GM12878 (cell line): ENCODE data around the gene VASH1. TPM values are rescaled to one million over a fixed set of nuclear protein-coding genes. Genes with fewer than 3 reads are reported as not detected.

ENCODE experiments used
- ATAC-seq: fragments of 200-7000 bp; cut with Tn5 transposase; 3 replicates; pipeline ENCODE4 v1.9.1; 2020; ENCODE audit warnings: mild to moderate bottlenecking, moderate library complexity
- BruUV-seq: library from RNA; stranded (reverse); fragments of 400-500 nt; replicated peaks from 2 replicates; lab custom pipeline; 2021; lab: Mats Ljungman, UMichigan
- CTCF ChIA-PET: fragments of 300-600 bp; sonication (Branson Sonifier 250); formaldehyde crosslinking; extraction: SDS; loops from one replicate; lab custom pipeline; 2021; ENCODE audit warnings: inconsistent platforms; lab: Yijun Ruan, JAX
- POLR2A ChIA-PET: fragments of 350-600 bp; formaldehyde crosslinking; extraction: SDS; loops from one replicate; lab custom pipeline; 2021; ENCODE audit warnings: inconsistent platforms; lab: Charles Lee
- RAD21 ChIA-PET: fragments of 300-600 bp; sonication (Branson Sonifier 250); formaldehyde crosslinking; loops from one replicate; lab custom pipeline; 2023; ENCODE audit warnings: antibody characterized with exemption; ENCODE audit not compliant: unreplicated experiment; lab: Charles Lee
- SMC1A ChIA-PET: fragments of 300-600 bp; sonication (Branson Sonifier 250); formaldehyde crosslinking; loops from one replicate; lab custom pipeline; 2023; ENCODE audit not compliant: unreplicated experiment, uncharacterized antibody; lab: Charles Lee
- DNase-seq: peaks from one replicate; pipeline ENCODE4 v3.0.0-alpha.2; 2011; ENCODE audit warnings: low read depth, low spot score
- FAIRE-seq: peaks from 3 replicates; lab custom pipeline; 2011; peaks lifted over from hg19 to GRCh38; lab: Jason Lieb, UNC
- H2AFZ ChIP-seq: 2 replicates; pipeline ENCODE4 v1.6.0; 2011; ENCODE audit warnings: low read depth, low read length, control low read depth; ENCODE audit not compliant: control insufficient read depth
- H3K27ac ChIP-seq: 2 replicates; pipeline ENCODE4 v1.5.1; 2011; ENCODE audit warnings: control low read depth; ENCODE audit not compliant: control insufficient read depth, insufficient read depth
- H3K27me3 ChIP-seq, 2 experiments: replicated peaks in 1 of 2; 2 replicates each; pipeline versions ENCODE4 v1.6.0 to v1.6.1; 2011; ENCODE audit warnings: low read length in 1 of 2; ENCODE audit not compliant: control insufficient read depth in 2 of 2, insufficient read depth in 2 of 2
- H3K36me3 ChIP-seq, 2 experiments: 2 replicates each; pipeline ENCODE4 v1.5.1; 2011; ENCODE audit warnings: low read length in 1 of 2; ENCODE audit not compliant: control insufficient read depth in 2 of 2, insufficient read depth in 2 of 2
- H3K4me1 ChIP-seq: 2 replicates; pipeline ENCODE4 v1.6.1; 2011; ENCODE audit warnings: mild to moderate bottlenecking, low read length, moderate library complexity, mixed read lengths; ENCODE audit not compliant: control insufficient read depth, insufficient read depth
- H3K4me2 ChIP-seq: 2 replicates; pipeline ENCODE4 v1.6.0; 2011; ENCODE audit warnings: control low read depth; ENCODE audit not compliant: control insufficient read depth, insufficient read depth
- H3K4me3 ChIP-seq: fragments of 200-600 bp; sonication (generic); 2 replicates; pipeline ENCODE4 v1.5.1; 2016
- H3K79me2 ChIP-seq: 2 replicates; pipeline ENCODE4 v1.6.0; 2011; ENCODE audit warnings: low read length; ENCODE audit not compliant: control insufficient read depth, insufficient read depth
- H3K9ac ChIP-seq: 2 replicates; pipeline ENCODE4 v1.8.0; 2011; ENCODE audit warnings: low read length, control low read depth, mixed read lengths; ENCODE audit not compliant: control insufficient read depth, insufficient read depth
- H3K9me3 ChIP-seq: replicated peaks from 3 replicates; pipeline ENCODE4 v1.5.1; 2011; ENCODE audit warnings: mild to moderate bottlenecking, low read length; ENCODE audit not compliant: control insufficient read depth, insufficient read depth
- H4K20me1 ChIP-seq: 2 replicates; pipeline ENCODE4 v1.6.0; 2011; ENCODE audit not compliant: control insufficient read depth, insufficient read depth
- BMI1 ChIP-seq: fragments of 450-650 bp; IDR thresholded peaks from 2 replicates; pipeline ENCODE4 v1.6.1; 2016; ENCODE audit warnings: mild to moderate bottlenecking, moderate library complexity, borderline replicate concordance
- CHD2 ChIP-seq: IDR thresholded peaks from 2 replicates; pipeline ENCODE4 v1.6.1; 2011; ENCODE audit warnings: low read depth, low read length, improper control_type of control experiment, borderline replicate concordance
- EED ChIP-seq: sonication (generic); IDR thresholded peaks from 2 replicates; pipeline ENCODE4 v1.6.1; 2016; ENCODE audit warnings: antibody characterized with exemption, low read depth
- HDAC6 ChIP-seq: fragments of 200-600 bp; sonication (generic); IDR thresholded peaks from one replicate; pipeline ENCODE4 v1.8.0; 2017; ENCODE audit warnings: antibody characterized with exemption; ENCODE audit not compliant: unreplicated experiment
- MXI1 ChIP-seq: fragments of 150-350 bp; IDR thresholded peaks from 2 replicates; pipeline ENCODE4 v1.6.1; 2011; ENCODE audit warnings: low read depth, mild to moderate bottlenecking, inconsistent platforms, low read length, improper control_type of control experiment
- POLR2A ChIP-seq: IDR thresholded peaks from 2 replicates; pipeline ENCODE4 v1.6.1; 2011; ENCODE audit warnings: low read depth, mild to moderate bottlenecking, low read length
- SPI1 ChIP-seq: IDR thresholded peaks from 2 replicates; pipeline ENCODE4 v1.6.1; 2011; ENCODE audit warnings: low read depth, mild to moderate bottlenecking, low read length, moderate library complexity, borderline replicate concordance; ENCODE audit not compliant: insufficient read depth
- SRF ChIP-seq, 2 experiments: IDR thresholded peaks; 2 replicates each; pipeline ENCODE4 v1.6.1; 2011; ENCODE audit warnings: low read depth in 2 of 2, low read length in 2 of 2, mild to moderate bottlenecking in 1 of 2, moderate library complexity in 1 of 2
- TCF12 ChIP-seq: IDR thresholded peaks from 2 replicates; pipeline ENCODE4 v1.6.1; 2011; ENCODE audit warnings: low read depth, mild to moderate bottlenecking, low read length
- TCF3 ChIP-seq: IDR thresholded peaks from 2 replicates; pipeline ENCODE4 v1.6.1; 2012; ENCODE audit warnings: low read depth, mild to moderate bottlenecking, low read length, borderline replicate concordance; ENCODE audit not compliant: insufficient read depth
- YBX1 ChIP-seq: fragments of 450-650 bp; IDR thresholded peaks from 2 replicates; pipeline ENCODE4 v1.6.1; 2016; ENCODE audit warnings: antibody characterized with exemption
- WGBS: methylation state at CpG from one replicate; pipeline ENCODE4 v1.1.6; 2016; ENCODE audit warnings: low lambda C conversion rate; ENCODE audit not compliant: insufficient replicate concordance, insufficient coverage; ENCODE audit errors: missing lambda C conversion rate; 5-methylcytosine and 5-hydroxymethylcytosine counted together
- in situ Hi-C: fragments of 300-500 bp; cut with MboI; formaldehyde crosslinking; loops from 9 replicates; pipeline ENCODE4 v1.14.3; 2018; ENCODE audit warnings: mixed read lengths
- intact Hi-C: fragments of 100-400 bp; cut with micrococcal nuclease; formaldehyde crosslinking; loops from one replicate; pipeline ENCODE4 v1.14.2; 2022; ENCODE audit not compliant: unreplicated experiment
- polyA plus RNA-seq, 11 experiments: library from polyadenylated mRNA; depleted of rRNA in 4 of 11; unstranded in 6 of 11; stranded (reverse) in 5 of 11; fragments of >200 nt; fragmentation: Nextera tagmentation in 4 of 11; fragmentation: Illumina TruSeq in 1 of 11; extraction: Ambion mirVana in 4 of 11; extraction: Trizol in 1 of 11; gene quantifications; 1 replicate in 1 of 11; 2 replicates in 10 of 11; pipeline versions ENCODE4 v1.2.1 to v1.2.3, GENCODE V29; 2011 to 2016; ENCODE audit warnings: inconsistent platforms in 2 of 11, missing spikeins in 2 of 11, low read depth in 1 of 11
- total RNA-seq, 4 experiments: library from RNA; depleted of rRNA in 3 of 4; stranded (reverse); fragments of >200 nt in 3 of 4; fragmentation: Illumina TruSeq in 1 of 4; extraction: Trizol in 1 of 4; gene quantifications; 2 replicates each; pipeline versions ENCODE4 v1.2.1 to v1.2.3, GENCODE V29; 2013 to 2021

VASH1 gene
- total and polyA plus RNA-seq, 10 of the 15 experiments (the other 5 are each of a cell fraction or from before 2014, with no cell fraction given) = 0.06 to 2.3 (median 0.53) TPM

- in situ Hi-C loops = loop anchor here (5.0 to 10.0 kb wide), 2 partner anchors 67 to 349 kb away; no protein-coding TSS in a partner anchor
- H3K9ac ChIP-seq = no peak overlapping the region
- 32% methylated on average over 7 of the region's 7 CpGs for WGBS
- POLR2A ChIA-PET = interaction anchor here (0.6 kb wide), 1 partner anchor 334 kb away, joined by 4 read pairs; no protein-coding TSS in a partner anchor
- RAD21 ChIA-PET = no interaction called here
- CTCF ChIA-PET = interaction anchor here (0.7 to 3.0 kb wide), 4 partner anchors 9 to 96 kb away, joined by 4 to 13 read pairs (median 6); no protein-coding TSS in a partner anchor
- intact Hi-C loops = no loop called here
- DNase-seq (no peak), FAIRE-seq (no peak), ATAC-seq (no peak)
- H3K9me3 ChIP-seq = no peaks in the 10 kb centered on the region; the same call in 2 of the 3 replicates
- no peak overlapping the region for H3K4me3 ChIP-seq
- H2AFZ ChIP-seq = no peak overlapping the region
- TF ChIP-seq HDAC6 (no peak), TCF12 (no peak), SPI1 (no peak), TCF3 (no peak), YBX1 (no peak), EED (no peak), MXI1 (no peak), BMI1 (no peak), CHD2 (no peak), SRF (IDR thresholded peaks at IDR 0.05; ENCODE audit: low read depth in 2 of 2, low read length in 2 of 2) (no peak), POLR2A (no peak)
- SMC1A ChIA-PET = interaction anchor here (1.1 to 1.7 kb wide), 3 partner anchors 52 to 153 kb away, joined by 3 to 6 read pairs (median 4); no protein-coding TSS in a partner anchor
- no peak overlapping the region for H3K27ac ChIP-seq
- H3K4me1 ChIP-seq = peaks cover 9% of the 10 kb centered on the region
- no peaks in the 10 kb centered on the region for H3K36me3 ChIP-seq
- H4K20me1 ChIP-seq = no peaks in the 10 kb centered on the region
- no peak overlapping the region for H3K4me2 ChIP-seq
- no peaks in the 10 kb centered on the region; a peak in 1 of 4 replicates for H3K27me3 ChIP-seq
- H3K79me2 ChIP-seq = no peaks in the 10 kb centered on the region
- no TSS peak for BruUV-seq
Observed at GRCh38 chr14:76715511-76716081, 45.7 kb upstream of the VASH1 start.
